GM12878 (cell line): ENCODE data around the gene DNAAF1. TPM values are rescaled to one million over a fixed set of nuclear protein-coding genes. Genes with fewer than 3 reads are reported as not detected.

Source experiments
- CBFB ChIP-seq: IDR thresholded peaks from 2 replicates; pipeline ENCODE4 v1.6.1; 2016; ENCODE audit warnings: antibody characterized with exemption, low read depth
- CREB1 ChIP-seq: IDR thresholded peaks from 2 replicates; pipeline ENCODE4 v1.6.1; 2012; ENCODE audit warnings: low read depth, mild to moderate bottlenecking, inconsistent platforms
- CREM ChIP-seq: IDR thresholded peaks from 2 replicates; pipeline ENCODE4 v1.6.1; 2014; ENCODE audit warnings: antibody characterized with exemption, low read depth
- GATAD2B ChIP-seq: fragments of 450-650 bp; conservative IDR thresholded peaks from 2 replicates; pipeline ENCODE4 v1.6.1; 2017; ENCODE audit warnings: low read depth, mild to moderate bottlenecking, moderate library complexity
- KAT2A ChIP-seq: conservative IDR thresholded peaks from 2 replicates; pipeline ENCODE4 v1.6.1; 2011; ENCODE audit warnings: low read depth, low read length; ENCODE audit not compliant: control insufficient read depth
- KLF5 ChIP-seq: fragments of 450-650 bp; IDR thresholded peaks from 2 replicates; pipeline ENCODE4 v1.6.1; 2014; ENCODE audit warnings: mild to moderate bottlenecking; ENCODE audit not compliant: partially characterized antibody
- LARP7 ChIP-seq: fragments of 450-650 bp; IDR thresholded peaks from 2 replicates; pipeline ENCODE4 v1.6.1; 2017; ENCODE audit warnings: mild to moderate bottlenecking
- MXI1 ChIP-seq: fragments of 150-350 bp; IDR thresholded peaks from 2 replicates; pipeline ENCODE4 v1.6.1; 2011; ENCODE audit warnings: low read depth, mild to moderate bottlenecking, inconsistent platforms, low read length, improper control_type of control experiment
- POU2F2 ChIP-seq: IDR thresholded peaks from 3 replicates; pipeline ENCODE4 v1.6.1; 2011; ENCODE audit warnings: low read depth, mild to moderate bottlenecking, low read length, borderline replicate concordance
- RB1 ChIP-seq: fragments of 450-650 bp; formaldehyde crosslinking; IDR thresholded peaks from 2 replicates; pipeline ENCODE4 v1.6.1; 2017; ENCODE audit warnings: mild to moderate bottlenecking, borderline replicate concordance
- RCOR1 ChIP-seq: conservative IDR thresholded peaks from 2 replicates; pipeline ENCODE4 v1.6.1; 2012; ENCODE audit warnings: low read depth, low read length, improper control_type of control experiment
- SIX5 ChIP-seq: IDR thresholded peaks from 2 replicates; pipeline ENCODE4 v1.6.1; 2011; ENCODE audit warnings: mild to moderate bottlenecking, low read depth, low read length, moderate library complexity; ENCODE audit not compliant: severe bottlenecking
- SREBF2 ChIP-seq: IDR thresholded peaks from 2 replicates; pipeline ENCODE4 v1.6.1; 2012; ENCODE audit warnings: mild to moderate bottlenecking, low read length
- ZNF384 ChIP-seq: IDR thresholded peaks from 2 replicates; pipeline ENCODE4 v1.6.1; 2012; ENCODE audit warnings: low read depth, mild to moderate bottlenecking, low read length, improper control_type of control experiment, borderline replicate concordance
- ZNF622 ChIP-seq: fragments of 450-650 bp; IDR thresholded peaks from 2 replicates; pipeline ENCODE4 v1.6.1; 2017; ENCODE audit warnings: mild to moderate bottlenecking, inconsistent platforms
- polyA plus RNA-seq, 11 experiments: library from polyadenylated mRNA; depleted of rRNA in 4 of 11; unstranded in 6 of 11; stranded (reverse) in 5 of 11; fragments of >200 nt; fragmentation: Nextera tagmentation in 4 of 11; fragmentation: Illumina TruSeq in 1 of 11; extraction: Ambion mirVana in 4 of 11; extraction: Trizol in 1 of 11; gene quantifications; 1 replicate in 1 of 11; 2 replicates in 10 of 11; pipeline versions ENCODE4 v1.2.1 to v1.2.3, GENCODE V29; 2011 to 2016; ENCODE audit warnings: inconsistent platforms in 2 of 11, missing spikeins in 2 of 11, low read depth in 1 of 11
- total RNA-seq, 4 experiments: library from RNA; depleted of rRNA in 3 of 4; stranded (reverse); fragments of >200 nt in 3 of 4; fragmentation: Illumina TruSeq in 1 of 4; extraction: Trizol in 1 of 4; gene quantifications; 2 replicates each; pipeline versions ENCODE4 v1.2.1 to v1.2.3, GENCODE V29; 2013 to 2021
- TF ChIP-seq, protein P1 (sequence below): fragments of 450-650 bp; IDR thresholded peaks from 2 replicates; pipeline ENCODE4 v1.6.1; 2016; ENCODE audit warnings: mild to moderate bottlenecking, moderate library complexity, borderline replicate concordance
- TF ChIP-seq, protein P2 (sequence below): IDR thresholded peaks from 2 replicates; pipeline ENCODE4 v1.6.1; 2011; ENCODE audit warnings: low read depth, mild to moderate bottlenecking, low read length, moderate library complexity, borderline replicate concordance; ENCODE audit errors: extremely low read depth
- TF ChIP-seq, protein P3 (sequence below): IDR thresholded peaks from 2 replicates; pipeline ENCODE4 v1.6.1; 2011; ENCODE audit warnings: mild to moderate bottlenecking, low read depth, low read length, moderate library complexity; ENCODE audit not compliant: insufficient replicate concordance
- TF ChIP-seq, protein P4 (sequence below): fragments of 450-650 bp; formaldehyde crosslinking; IDR thresholded peaks from 2 replicates; pipeline ENCODE4 v1.5.0; 2022; ENCODE audit warnings: mild to moderate bottlenecking, missing genetic modification characterization
- TF ChIP-seq, protein P5 (sequence below): IDR thresholded peaks from 2 replicates; pipeline ENCODE4 v1.6.1; 2011; ENCODE audit warnings: low read depth, low read length, improper control_type of control experiment, borderline replicate concordance

Gene DNAAF1
- total and polyA plus RNA-seq, 10 of the 15 experiments (the other 5 are each of a cell fraction or from before 2014, with no cell fraction given): 0.02 to 0.76 (median 0.08) TPM; not detected in 6

DNA sequence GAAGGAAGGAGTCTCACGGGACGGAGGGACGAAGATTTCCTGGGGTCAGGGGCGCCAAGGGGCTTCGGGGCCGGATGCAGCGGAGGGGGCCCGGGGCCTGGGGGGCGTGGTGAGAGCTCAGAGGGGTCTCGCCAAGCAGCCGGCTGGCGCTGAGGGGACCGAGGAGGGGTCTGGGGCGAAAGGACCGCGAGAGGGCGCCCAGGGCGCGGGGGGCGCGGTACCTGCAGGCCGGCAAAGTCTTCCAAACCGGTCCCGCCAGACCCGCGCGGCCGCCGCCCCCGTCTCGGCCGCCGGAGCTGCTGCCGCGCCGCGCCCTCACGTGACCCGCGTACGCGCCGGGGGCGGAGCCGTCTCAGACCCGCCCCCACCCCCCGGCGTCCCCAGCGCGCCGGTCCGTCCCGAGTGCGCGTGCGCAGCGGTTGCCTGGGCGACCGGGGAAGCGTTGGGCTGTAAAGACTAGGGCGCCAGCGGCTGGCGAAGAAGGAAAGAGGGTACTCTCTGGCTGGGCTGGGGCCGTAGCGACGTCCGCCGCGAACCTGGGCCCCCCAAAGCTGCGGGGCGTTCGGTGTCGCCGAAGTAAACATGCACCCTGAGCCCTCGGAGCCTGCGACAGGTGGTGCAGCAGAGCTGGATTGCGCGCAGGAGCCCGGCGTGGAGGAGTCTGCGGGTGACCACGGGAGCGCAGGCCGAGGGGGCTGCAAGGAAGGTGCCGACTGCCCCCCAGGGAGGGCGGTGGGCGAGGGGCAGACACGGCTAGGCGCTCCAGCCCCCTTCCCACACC lies at the start of gene DNAAF1, which contains the start of gene HSDL1 (continued):
- TF ChIP-seq, protein P1, sequence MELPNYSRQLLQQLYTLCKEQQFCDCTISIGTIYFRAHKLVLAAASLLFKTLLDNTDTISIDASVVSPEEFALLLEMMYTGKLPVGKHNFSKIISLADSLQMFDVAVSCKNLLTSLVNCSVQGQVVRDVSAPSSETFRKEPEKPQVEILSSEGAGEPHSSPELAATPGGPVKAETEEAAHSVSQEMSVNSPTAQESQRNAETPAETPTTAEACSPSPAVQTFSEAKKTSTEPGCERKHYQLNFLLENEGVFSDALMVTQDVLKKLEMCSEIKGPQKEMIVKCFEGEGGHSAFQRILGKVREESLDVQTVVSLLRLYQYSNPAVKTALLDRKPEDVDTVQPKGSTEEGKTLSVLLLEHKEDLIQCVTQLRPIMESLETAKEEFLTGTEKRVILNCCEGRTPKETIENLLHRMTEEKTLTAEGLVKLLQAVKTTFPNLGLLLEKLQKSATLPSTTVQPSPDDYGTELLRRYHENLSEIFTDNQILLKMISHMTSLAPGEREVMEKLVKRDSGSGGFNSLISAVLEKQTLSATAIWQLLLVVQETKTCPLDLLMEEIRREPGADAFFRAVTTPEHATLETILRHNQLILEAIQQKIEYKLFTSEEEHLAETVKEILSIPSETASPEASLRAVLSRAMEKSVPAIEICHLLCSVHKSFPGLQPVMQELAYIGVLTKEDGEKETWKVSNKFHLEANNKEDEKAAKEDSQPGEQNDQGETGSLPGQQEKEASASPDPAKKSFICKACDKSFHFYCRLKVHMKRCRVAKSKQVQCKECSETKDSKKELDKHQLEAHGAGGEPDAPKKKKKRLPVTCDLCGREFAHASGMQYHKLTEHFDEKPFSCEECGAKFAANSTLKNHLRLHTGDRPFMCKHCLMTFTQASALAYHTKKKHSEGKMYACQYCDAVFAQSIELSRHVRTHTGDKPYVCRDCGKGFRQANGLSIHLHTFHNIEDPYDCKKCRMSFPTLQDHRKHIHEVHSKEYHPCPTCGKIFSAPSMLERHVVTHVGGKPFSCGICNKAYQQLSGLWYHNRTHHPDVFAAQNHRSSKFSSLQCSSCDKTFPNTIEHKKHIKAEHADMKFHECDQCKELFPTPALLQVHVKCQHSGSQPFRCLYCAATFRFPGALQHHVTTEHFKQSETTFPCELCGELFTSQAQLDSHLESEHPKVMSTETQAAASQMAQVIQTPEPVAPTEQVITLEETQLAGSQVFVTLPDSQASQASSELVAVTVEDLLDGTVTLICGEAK: no peak
- TF ChIP-seq POU2F2 (0 out of 3 replicates have a peak, but pooled peaks have one; percentile 20), MXI1 (peak; percentile 96), SIX5 (no peak), RCOR1 (no peak), KAT2A (no peak), SREBF2 (no peak), CREM (no peak), RB1 (peak; percentile 59; the same call in 1 of the 2 replicates), ZNF384 (no peak), ZNF622 (no peak), CREB1 (0 out of 2 replicates have a peak, but pooled peaks have one; percentile 19), CBFB (no peak), LARP7 (peak; percentile 83), GATAD2B (no peak; the same call in 1 of the 2 replicates), KLF5 (peak; percentile 57)
- TF ChIP-seq, protein P2, sequence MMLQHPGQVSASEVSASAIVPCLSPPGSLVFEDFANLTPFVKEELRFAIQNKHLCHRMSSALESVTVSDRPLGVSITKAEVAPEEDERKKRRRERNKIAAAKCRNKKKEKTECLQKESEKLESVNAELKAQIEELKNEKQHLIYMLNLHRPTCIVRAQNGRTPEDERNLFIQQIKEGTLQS: peak; percentile 90
- TF ChIP-seq, protein P3, sequence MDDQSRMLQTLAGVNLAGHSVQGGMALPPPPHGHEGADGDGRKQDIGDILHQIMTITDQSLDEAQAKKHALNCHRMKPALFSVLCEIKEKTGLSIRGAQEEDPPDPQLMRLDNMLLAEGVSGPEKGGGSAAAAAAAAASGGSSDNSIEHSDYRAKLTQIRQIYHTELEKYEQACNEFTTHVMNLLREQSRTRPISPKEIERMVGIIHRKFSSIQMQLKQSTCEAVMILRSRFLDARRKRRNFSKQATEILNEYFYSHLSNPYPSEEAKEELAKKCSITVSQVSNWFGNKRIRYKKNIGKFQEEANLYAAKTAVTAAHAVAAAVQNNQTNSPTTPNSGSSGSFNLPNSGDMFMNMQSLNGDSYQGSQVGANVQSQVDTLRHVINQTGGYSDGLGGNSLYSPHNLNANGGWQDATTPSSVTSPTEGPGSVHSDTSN: no peak
- TF ChIP-seq, protein P4, sequence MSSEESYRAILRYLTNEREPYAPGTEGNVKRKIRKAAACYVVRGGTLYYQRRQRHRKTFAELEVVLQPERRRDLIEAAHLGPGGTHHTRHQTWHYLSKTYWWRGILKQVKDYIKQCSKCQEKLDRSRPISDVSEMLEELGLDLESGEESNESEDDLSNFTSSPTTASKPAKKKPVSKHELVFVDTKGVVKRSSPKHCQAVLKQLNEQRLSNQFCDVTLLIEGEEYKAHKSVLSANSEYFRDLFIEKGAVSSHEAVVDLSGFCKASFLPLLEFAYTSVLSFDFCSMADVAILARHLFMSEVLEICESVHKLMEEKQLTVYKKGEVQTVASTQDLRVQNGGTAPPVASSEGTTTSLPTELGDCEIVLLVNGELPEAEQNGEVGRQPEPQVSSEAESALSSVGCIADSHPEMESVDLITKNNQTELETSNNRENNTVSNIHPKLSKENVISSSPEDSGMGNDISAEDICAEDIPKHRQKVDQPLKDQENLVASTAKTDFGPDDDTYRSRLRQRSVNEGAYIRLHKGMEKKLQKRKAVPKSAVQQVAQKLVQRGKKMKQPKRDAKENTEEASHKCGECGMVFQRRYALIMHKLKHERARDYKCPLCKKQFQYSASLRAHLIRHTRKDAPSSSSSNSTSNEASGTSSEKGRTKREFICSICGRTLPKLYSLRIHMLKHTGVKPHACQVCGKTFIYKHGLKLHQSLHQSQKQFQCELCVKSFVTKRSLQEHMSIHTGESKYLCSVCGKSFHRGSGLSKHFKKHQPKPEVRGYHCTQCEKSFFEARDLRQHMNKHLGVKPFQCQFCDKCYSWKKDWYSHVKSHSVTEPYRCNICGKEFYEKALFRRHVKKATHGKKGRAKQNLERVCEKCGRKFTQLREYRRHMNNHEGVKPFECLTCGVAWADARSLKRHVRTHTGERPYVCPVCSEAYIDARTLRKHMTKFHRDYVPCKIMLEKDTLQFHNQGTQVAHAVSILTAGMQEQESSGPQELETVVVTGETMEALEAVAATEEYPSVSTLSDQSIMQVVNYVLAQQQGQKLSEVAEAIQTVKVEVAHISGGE (CRISPR knock-in tag): no peak
- TF ChIP-seq, protein P5, sequence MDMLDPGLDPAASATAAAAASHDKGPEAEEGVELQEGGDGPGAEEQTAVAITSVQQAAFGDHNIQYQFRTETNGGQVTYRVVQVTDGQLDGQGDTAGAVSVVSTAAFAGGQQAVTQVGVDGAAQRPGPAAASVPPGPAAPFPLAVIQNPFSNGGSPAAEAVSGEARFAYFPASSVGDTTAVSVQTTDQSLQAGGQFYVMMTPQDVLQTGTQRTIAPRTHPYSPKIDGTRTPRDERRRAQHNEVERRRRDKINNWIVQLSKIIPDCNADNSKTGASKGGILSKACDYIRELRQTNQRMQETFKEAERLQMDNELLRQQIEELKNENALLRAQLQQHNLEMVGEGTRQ: peak; percentile 88
